DMS153 treated with DMSO at 0.1 percent for 48 hours (cell line): ENCODE results near the gene USHBP1.

ENCODE experiments used
- DNase-seq: peaks from one replicate; lab custom pipeline; 2025; ENCODE audit not compliant: unreplicated experiment; lab: John Stamatoyannopoulos, UW

The USHBP1 gene

GRCh38 chr19:17214508-17215126 is 49.9 kb downstream of the USHBP1 start:
- DNase-seq: no peak

DNA sequence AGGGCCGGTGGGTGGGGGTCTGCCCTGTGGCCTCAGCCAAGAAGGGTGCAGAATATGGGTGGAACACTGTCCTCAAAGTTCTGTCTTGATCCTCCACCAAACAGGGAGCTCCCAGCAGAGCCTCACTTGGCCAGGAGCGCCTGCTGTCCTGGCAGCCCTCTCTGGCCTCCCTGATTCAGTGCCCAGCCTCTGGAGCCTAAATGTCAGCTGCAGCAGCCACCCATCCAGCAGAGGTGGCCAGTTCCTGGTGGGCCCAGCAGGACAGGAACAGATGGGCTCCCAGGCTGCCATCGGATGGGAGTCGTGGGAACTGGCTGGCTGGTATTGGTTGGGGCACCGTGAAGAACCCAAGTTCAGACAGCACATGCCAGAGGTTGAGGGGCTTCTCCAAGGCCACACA is 51.2 kb downstream of the USHBP1 start:
- DNase-seq: no peak

DNA sequence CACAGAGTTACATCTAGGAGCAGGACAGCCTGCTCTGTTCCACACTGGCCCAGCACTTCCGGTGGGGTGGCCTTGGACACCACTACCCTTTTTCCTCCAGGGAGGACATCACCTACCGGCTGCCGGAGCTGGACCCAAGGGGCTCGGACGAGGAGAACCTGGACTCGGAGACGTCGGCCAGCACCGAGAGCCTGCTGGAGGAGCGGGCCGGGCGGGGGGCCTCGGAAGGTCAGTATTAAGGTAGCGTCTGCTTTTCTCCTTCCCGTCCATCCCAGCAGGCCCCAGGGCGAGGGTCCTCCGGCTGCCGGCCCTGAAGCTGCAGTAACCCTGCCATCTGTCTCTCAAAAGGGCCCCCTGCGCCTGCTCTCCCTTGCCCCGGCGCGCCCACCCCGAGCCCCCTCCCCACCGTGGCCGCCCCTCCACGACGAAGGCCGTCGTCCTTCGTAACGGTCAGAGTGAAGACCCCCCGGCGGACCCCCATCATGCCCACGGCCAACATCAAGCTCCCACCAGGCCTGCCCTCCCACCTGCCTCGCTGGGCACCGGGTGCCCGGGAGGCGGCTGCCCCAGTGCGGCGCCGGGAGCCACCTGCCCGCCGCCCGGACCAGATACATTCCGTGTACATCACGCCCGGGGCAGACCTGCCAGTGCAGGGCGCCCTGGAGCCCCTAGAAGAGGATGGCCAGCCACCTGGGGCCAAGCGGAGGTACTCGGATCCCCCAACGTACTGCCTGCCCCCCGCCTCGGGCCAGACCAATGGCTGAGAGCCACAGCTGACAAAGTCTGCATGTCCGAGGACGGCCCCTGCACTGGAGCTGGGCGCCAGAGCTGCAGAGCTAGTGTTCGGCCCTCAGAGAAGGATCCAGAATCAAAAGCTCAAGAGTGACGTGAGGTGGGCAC is 52.7 kb downstream of the USHBP1 start:
- DNase-seq: no peak

DNA sequence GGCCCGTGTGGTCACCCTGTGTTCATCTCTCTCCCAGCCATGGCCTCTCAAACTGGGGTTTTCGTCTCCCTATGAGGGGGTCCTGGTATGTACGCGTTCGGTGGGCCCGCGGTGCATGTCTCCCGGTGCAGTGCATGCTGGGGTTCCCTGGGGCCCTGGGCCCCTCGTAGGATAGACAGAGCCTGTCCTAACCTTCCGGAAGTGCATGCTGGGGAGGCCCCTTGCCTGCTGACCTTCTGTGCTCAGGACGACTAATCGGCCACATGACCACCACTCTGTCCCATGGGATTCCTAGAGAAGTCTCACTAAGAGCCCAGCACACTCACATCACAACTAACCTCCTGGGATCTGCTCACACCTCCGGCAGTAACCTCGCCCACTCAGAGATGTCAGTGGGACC is 54.2 kb downstream of the USHBP1 start:
- DNase-seq: no peak

GRCh38 chr19:17209126-17210036 is 55.2 kb downstream of the USHBP1 start:
- DNase-seq: no peak

GRCh38 chr19:17206736-17207581 is 57.6 kb downstream of the USHBP1 start:
- no peak for DNase-seq

GRCh38 chr19:17205237-17206140 is 59.1 kb downstream of the USHBP1 start:
- no peak for DNase-seq

GRCh38 chr19:17202713-17203112 is 61.8 kb downstream of the USHBP1 start:
- no peak for DNase-seq

GRCh38 chr19:17202249-17202648 is 62.3 kb downstream of the USHBP1 start:
- DNase-seq: no peak

- no peak for DNase-seq
Measured at GRCh38 chr19:17200408-17201079, 64.0 kb downstream of the USHBP1 start.
